ENCODE results near the gene KLHDC4.

KLHDC4 gene

DNA sequence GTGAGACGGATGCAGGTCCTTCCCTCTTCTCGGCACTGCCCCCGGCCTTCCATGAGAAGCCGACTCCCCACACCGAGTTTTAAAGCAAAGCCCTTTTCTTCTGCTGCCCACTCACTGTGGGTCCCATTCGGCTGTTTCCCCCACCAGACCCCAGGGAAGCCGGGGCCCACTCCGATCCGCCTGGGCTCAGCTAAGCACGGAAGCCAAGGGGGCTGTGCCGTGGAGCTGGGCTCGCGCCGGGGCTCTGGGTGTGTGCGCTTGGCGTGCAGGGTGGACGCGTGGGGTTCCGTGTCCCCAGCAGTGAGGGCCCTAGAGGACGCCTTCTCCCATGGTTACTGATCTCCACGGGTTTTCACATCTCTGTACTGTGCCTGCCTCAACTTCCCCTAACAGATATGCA, 68.5 kb downstream of the KLHDC4 start:
- no peak for DNase-seq

- DNase-seq, result no peak
Observed at GRCh38 chr16:87696726-87697125, 69.1 kb downstream of the KLHDC4 start.

- no peak for DNase-seq
Observed at GRCh38 chr16:87695534-87695933, 70.3 kb downstream of the KLHDC4 start.

DNA sequence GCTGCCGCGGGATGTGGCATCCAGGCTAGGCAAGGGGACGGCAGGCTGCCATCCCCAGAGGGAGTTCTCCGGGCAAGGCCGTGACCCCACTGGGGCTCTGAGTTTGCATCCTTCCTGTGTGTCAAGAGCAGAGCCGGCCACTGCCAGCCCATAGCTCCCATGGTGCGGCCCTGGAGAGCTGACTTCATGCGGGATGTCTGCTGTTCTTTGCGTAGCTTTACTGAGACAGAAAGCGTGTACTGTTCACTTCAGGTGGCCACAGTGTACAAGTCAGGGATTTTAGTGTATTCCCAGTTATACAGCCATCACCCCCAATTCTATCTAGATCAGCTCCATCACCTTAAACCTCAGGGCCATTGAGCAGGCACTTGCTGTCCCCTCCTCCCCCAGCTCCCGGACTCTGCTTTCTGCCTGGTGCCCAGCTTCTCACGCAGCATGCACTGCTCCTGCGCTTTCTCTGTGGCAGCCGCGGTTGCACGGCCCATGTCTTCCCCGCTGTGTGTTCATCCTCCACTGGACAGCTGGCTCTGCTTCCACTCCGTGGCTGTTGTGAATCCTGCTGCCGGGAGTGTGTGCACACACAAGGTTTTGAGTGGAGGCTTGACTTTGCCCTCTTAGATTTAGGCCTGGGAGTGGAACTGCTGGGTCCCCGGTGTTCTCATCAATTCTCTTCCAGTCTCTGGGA, 71.2 kb downstream of the KLHDC4 start:
- no peak for DNase-seq

DNA sequence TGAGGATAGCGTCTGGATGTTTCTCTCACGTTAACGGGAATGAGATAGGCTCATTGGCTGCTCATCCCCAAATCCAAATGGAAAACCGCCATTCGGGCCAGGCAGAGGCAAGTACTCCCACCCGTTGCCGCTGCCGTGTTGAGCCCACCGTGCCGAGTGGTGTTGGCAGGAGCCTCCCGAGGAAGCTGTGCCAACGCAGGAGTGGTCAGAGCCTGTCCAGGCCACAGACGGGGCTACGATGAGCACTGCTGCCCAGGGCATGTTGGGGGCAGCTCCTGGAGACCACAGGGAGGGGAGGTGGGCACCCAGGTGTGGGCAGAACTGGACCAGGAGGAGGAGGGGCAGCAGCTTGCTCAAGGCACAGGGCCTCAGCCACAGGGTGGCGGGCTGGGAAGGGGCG, 72.0 kb downstream of the KLHDC4 start:
- DNase-seq, result no peak

DNA sequence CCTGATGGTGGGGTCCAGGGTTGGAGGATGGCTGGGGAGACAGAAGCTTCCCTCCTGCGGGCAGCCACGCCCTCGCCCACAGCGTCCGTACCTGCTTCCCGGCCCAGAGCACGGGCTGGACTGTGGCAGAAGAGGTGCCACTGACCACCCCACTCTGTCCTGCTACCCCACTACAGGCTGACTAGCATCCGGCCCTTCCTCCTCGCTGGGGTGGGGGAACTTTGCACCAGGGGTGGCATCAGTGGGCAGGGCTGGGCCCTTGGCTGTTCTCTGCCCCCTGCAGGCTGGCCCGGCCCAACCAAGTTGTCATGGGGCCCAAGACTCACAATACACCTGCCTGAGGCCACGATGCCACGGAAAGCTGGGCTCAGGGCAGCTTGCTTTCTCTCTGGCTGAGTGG, 73.0 kb downstream of the KLHDC4 start:
- DNase-seq, result no peak

GRCh38 chr16:87692176-87692575, 73.6 kb downstream of the KLHDC4 start:
- no peak for DNase-seq

GRCh38 chr16:87691686-87692079, 74.1 kb downstream of the KLHDC4 start:
- DNase-seq, result no peak

DNA sequence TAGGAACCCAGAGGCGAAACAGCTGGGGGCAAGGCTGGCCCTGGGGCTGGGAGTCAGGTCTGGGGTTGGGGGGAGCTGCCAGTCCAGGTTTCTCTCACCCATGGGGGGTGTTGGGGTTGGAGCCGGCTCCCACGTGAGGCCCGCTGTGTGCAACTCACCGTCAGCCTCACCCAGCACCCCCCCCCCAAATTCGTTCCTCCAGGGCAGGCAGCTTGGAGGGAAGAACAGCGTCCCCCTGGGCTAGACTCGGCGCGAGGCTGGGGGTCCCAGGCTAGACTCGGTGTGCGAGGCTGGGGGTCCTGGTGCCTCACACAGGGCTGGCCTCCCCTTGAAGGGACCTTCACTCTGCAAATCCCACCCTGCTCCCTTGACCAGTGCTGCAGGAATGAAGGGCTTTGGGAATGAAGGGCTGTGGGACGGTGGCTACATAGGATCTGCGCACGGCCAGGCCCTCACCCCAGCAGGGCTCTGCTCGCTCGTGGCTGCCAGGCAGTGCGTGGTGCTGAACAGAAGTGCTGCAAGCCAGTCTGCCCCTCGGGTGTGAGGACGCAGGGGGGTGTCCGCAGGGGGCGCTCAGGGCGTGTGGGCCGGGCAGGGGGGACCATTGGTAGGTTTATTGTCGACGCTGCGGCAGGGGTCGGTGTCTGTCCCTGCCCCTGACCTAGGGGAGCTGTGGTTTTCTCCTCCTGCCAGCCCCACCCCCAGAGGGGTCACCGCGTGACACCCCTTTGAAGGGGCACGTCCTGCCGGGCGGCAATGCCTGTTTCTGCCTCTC, 74.7 kb downstream of the KLHDC4 start:
- DNase-seq, result no peak

GRCh38 chr16:87689956-87690465, 75.8 kb downstream of the KLHDC4 start:
- DNase-seq, result no peak

DNA sequence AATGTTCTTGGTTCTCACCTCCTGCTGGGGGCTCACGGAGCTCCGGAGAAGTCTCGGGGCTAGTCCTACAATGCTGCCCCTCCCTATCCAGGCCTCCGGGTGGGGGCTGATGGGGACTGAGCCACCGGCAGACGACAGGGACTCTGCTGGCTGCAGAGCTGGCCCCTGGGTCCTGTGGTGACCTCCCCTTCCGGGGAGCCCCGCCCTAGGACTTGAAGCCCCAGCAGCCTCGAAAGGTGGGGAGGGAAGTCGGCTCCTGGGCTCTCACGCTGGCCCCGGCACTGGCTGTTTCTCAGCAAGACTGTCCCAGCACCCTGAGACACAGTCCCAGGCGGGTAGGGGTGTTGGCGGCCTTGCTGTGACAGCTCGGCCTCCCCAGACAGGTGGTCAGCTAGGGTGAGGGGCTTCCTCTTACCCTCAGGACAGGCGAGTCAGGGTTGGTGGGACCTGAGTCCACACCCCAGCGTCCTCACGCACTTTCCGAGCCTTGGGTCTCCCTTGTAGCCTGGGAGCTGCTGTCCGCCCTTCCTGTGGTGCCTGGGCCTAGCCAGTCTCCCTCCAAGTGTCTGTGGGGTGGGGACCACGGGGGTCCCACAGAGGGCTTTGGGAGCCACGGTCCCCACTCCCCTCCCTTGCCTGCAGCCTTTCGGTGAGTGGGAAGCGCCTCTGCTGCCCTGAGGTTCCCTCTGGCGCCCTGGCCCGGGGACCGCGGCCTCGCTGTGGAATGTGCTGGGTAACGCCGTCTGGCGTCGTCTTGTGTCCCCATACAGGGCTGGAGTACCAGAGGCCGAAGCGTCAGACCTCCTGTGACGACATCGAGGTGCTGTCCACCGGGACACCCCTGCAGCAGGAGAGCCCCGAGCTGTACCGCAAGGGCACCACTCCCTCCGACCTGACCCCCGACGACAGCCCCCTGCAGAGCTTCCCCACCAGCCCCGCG, 76.6 kb downstream of the KLHDC4 start:
- DNase-seq, result no peak

DNA sequence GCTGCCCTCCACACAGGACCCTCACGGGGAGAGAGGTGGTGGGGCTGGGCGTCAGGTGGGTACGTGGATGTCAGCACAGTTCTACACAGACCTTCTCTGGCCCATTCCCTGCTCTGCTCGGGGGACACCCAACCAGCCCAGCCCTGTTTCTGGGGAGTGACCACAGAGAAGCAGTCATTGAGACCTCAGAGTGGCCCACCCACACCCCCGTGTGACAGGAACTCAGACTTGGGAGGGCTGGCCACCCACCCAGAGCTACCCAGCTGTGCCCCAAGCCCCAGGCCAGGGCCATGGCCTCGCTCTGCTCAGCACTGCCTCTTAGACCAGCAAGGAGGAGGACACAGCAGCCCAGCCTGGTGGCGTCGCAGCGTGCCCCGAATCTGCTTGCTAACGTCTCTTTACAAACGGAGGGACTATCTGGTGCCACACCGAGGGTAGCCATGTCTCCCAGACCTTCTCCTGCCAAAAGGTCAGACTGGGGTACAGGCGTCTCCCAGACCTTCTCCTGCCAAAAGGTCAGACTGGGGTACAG, 77.7 kb downstream of the KLHDC4 start:
- no peak for DNase-seq

GRCh38 chr16:87687126-87687910, 78.5 kb downstream of the KLHDC4 start:
- no peak for DNase-seq

DNA sequence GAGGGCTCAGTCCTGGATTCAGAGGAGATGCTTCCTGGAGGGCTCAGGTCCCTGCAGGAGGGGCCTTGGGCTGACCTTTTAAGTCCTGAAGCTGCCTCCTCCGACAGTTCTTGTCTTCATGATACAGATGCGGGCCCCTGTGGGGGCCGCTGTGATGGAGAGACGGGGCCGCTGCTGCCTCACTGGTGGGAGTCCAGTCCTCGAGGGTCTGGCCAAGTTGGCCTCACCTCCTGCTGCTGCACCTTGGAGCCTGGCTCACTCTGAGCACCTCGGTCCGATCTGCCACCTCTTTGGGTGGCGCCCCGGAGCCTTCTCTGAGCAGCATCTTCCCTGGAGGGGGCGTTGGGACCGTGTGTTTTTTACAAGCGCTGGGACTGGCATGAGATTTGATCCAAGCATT, 79.1 kb downstream of the KLHDC4 start:
- DNase-seq, result no peak

- no peak for DNase-seq
Observed at GRCh38 chr16:87685766-87686165, 80.0 kb downstream of the KLHDC4 start.

DNA sequence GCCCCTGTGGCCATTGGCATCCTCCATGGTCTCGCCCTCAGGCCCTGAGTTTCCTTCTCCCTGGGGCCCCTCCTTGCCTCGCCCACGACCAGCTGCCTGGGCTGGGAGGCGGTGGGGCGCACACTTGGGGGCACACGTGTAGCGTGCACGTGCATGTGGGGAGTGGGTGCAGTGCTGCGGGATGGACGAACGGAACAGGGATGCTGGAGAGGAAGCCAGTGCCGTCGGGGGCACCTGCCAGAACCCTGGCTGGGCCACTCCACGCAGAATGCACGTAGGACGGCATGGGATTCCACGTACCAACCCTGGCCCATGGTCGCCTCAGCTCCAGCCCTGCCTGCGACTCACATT, 80.4 kb downstream of the KLHDC4 start:
- DNase-seq, result no peak

GRCh38 chr16:87684711-87685404, 80.9 kb downstream of the KLHDC4 start:
- DNase-seq, result no peak

GRCh38 chr16:87684106-87684677, 81.6 kb downstream of the KLHDC4 start:
- DNase-seq, result no peak

- DNase-seq, result no peak
Observed at GRCh38 chr16:87682852-87683399, 82.9 kb downstream of the KLHDC4 start.

- DNase-seq, result no peak
Observed at GRCh38 chr16:87681981-87682570, 83.7 kb downstream of the KLHDC4 start.

Data from effector CD4-positive, alpha-beta T cell (primary cell).